Activated naive CD4-positive, alpha-beta T cell treated with Interleukin-2 at 50 U/mL for 16 hours (primary cell): ENCODE measurements around the gene REV3L.
A peak's percentile ranks its signal among the peaks of the same experiment; 100 is the strongest.
"Not testable (repeated sequence)": the region's sequence is repeated elsewhere in the genome, so short reads cannot be mapped to it uniquely, and the experiment has no call there.

Experiments used
- DNase-seq: peaks from one replicate; pipeline ENCODE4 v3.0.0-alpha.2; 2020

Gene REV3L

DNA sequence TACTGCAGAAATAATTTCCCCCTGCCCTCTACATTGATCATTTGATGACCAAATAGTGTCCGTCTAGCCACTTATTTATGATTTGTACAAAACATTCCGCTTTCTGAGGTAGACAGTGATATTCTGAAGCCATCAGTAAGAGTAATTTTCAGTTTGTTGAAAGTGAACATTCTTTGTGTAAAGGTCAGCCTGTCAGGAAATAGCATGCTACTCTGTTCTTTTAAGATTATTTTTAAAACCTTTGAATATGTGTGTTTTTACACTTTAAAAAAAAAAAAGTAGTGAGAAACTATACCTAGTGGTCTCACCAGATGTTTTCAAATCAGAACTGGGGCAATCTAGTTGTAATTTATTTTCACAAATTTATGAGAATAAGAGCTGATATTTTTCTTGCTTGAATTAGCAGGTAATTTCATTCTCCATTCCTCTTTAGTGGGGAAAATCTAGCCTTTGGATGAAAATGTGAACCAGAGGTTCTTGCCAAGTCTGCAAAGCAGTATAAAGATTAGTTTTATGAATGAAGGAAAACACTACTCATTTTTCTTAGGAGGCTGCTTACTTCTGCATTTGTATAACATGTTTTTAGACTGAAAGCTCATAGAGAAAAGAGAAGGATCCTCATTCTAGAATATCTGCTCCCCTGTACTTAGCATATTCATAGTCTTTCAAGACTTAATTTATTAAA lies 12.1 kb upstream of the REV3L start:
- no peak for DNase-seq

DNA sequence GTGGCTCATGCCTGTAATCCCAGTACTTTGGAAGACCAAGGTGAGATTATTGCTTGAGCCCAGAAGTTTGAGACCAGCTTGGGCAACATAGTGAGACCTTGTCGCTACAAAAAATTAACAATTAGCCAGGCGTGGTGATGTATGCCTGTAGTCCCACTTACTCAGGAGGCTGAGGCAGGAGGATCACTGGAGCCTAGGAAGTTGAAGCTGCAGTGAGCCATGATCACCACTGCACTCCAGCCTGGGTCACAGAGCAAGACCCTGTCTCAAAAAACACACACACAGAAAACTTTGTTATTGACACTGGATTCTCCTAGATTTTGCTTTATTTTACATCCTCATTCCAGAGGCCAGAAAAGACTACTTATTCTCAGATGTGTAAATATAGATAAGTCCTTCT lies 9.5 kb upstream of the REV3L start:
- no peak for DNase-seq

DNA sequence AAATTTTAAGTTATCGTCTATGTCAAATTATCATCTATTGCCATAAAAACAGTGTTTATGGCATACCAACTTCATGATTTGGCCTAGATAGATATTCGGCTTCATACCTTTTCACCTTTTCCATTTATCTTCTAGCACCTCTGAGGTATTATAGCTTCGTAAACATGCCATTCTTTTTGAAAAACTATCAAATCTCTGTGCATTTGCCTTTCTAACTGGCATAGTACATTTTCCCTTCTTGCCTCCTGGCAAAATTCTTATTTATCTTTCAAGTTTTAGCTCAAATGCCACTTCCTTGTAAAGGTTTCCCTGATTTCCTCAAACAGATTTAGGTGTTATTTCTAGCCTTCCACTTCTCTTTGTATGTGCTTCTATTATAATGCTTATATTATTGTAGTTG lies 7.0 kb upstream of the REV3L start:
- DNase-seq, result no peak

DNA sequence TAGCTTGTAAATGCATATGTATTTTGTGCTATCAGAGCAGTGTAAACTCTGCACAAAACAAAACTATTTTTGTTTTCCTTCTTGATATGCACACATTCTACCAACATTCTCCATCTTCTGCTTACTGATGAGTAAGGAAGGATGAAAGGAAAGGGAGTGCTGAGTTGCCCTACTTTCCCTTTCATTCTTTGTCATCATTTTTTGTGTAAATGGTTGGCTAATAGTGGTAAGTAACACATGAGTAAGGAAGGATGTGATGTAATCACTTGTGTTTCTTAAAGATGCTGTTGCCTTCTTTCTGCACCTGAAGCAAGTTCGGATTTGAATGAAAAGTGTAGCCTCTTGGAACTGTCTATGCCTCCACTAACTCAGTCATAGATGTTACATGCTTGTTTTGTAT lies 4.6 kb upstream of the REV3L start:
- no peak for DNase-seq

DNA sequence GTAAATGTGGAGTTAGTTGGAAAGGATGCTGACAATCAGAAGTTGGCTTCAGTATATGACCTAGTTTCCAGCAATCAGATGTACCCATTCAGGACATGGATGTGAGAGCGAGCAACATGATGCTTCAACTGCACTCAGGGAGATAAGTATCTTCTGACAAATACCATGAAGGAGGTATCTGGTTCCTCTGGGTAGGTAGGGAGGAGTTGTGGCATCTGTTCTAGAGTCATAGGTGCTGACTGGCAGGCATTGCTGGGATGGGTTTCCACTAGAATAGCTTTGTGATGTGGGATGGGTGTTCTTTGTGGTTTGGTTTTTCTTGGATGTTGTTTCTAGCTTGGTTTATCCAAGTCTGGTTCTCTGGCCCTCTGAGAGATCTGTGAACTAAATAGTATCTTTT lies 3.9 kb upstream of the REV3L start:
- DNase-seq, result no peak

DNA sequence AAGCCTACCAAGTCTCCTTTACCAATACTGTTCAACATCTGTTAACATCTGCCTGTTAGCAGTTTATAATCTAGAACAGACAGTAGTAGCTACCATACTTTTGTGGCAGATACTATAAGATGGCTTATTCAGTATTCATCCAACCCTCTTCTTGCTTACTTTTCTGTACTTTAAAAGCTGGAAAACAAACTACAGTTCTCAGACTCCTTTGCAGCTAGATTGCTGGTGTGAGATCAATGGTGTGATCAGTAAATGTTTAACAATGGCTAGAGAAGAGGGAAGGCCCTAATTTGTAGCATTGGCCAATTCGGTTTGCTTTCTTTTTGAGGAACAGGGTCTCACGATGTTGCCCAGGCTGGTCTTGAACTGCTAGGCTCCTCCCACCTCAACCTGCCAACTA lies 3.5 kb upstream of the REV3L start:
- no peak for DNase-seq

DNA sequence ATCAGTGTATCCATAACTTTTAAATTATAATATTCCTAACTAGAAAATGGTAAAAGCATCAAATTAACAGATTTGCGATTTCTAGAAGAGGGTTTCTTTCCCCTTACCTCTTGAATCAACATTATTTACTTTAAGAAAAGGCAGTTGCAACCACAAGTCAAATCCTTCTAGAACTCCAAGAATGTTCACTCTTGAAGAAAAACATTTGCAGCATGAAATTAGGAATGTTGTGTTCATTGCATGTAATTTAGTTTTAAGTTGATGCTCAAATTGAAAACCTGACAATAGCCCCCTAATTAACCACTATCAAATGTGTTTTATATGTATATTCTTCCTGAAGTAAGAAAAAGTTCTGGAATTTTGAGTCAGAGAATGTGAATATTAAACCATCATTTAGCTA lies 2.3 kb upstream of the REV3L start:
- DNase-seq, result no peak

DNA sequence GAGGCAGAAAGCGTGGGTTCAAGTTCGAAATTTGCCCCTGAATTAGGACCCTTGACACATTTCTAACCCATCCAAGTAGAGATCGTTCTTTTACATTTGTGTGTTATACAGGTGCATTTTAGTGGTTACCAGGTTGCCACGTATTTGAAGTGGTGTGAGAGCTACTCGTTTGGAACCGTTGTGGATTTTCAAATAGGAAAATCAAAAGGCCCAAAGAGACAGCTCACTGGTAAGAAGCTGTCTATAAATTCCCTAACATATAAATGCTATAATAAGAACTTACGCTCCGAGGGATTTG lies 1.6 kb upstream of the REV3L start:
- DNase-seq, result no peak

DNA sequence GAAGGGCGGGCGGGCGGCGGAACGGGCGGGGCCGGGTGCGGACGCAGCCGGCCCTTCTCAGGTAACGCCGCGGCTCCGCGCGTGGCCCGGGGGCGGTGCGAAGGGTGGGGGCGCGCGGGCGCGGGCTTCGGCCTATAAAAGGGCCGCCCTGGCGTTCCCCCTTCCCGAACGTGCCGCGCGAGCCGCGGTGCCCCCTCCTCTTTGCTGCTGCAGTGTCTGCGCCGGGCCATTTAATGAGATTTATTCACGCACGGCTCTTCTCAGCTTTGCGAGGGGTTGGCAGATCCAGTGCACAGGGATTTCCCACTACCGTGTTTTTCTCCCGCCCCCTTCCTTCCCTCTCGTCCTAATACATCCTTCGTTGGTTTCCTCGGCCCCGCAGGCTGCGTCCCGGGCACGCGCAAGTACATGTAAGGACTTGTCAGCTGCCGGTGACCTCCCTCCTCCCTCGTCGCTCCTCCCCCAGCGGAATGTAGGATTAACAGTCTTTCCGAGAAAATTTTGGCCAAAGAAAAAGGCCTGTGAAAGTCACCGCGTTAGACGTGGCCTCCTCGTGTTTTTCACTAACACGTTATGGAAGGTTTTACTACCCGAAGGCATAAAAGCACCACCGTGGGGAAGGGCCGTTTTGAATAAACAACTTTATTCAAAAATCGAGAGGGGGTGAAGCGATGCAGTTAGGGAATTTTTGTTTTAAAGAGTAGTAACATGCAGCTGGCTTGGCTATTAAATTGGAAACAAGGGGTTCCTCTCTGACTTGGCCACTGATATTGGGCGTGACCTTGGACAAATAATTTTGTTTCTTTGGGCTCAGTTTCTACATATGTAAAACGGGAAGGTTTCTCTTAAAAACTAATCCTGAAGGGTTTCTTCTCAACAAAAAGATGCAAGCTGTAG lies 966 bp upstream of the REV3L start:
- peak; percentile 81 for DNase-seq

DNA sequence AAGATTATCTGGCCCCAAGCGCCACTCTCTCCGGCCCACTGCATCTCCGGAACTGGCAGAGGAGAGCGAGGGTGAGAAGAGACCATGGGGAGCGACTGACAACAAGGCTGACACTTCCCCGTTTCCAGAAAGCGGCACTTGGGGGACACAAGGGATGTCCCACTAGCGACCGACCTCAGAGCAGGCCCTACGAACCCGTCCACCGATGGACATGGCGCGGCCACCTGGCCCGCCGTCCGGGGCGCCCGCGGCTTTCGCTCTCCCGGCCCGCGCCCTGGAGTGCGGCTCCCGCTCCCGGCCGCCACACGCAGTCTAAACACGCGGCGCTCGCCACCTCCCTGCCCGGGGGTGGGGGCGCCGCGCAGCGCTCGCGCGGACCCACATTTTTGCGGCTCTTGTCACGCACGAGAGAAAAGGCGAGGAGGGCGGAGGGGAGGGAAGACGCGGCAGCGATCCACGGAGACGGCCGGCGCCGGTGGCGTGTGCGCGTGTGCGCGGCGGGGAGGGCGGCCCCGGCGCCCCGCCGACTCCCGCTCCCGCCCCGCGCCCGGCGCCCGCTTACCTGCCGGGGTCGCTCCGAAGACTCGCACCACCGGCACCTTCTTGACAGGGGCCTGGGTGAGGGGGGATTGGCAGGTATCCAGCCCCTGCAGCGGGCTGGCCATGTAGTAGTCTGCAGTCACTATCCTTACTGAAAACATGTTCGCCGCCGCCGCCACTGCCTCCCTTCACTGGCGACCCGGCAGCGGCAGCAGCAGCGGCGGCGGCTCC lies 645 bp downstream of the REV3L start:
- DNase-seq, result peak; percentile 60

DNA sequence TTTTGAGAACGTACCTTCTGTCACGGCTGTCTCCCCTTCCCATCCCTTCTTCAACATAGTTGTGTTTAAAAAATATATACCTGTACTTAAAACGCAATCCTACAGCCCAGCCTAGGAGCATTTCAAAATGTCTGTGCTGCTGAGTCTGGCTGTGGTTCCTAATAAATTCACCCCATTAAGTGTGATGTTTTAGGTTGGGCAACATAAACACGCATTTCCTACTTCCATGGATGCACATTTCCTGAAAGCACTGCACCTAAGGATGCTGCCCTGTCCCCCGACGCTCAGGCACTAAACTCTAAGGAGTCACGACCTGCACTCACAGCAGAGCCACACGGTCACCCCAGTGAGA lies 1.2 kb downstream of the REV3L start:
- no peak for DNase-seq

DNA sequence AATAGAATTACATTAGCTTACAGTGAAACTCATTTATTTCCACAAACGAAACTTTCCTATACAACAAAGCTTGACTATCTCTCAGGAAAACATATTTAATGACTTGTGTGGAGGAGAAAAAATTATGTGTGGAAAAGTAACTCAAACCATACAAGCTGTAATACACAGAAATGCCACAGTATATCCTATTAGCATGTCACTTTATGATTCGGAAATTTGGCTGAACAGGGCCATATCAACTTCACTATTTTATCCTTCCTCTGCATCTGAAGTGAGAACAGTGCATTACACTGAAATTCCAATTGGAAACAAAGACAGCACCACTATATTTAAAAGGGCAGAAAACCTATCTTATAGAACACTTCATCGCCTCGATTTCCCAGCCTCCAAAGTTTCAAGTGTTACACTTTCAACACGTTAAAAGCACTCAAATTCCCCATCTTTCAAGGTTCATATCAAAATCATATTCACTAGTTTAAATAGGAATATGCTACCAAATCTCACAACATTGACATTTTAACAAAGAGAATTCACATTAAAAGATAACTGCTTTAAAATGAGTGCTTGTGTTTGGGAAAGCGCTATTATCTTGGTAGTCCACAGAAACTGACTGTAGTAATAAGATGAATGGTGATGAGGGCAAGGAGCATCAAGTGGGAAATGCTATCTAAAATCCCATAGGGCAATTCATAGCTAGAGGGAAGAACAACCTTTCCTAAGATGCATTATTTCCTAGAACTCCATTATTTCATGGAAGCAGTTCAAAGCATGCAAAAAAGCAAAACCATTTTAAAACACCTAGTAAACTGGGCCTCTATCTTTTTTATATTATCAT lies 1.8 kb downstream of the REV3L start:
- DNase-seq, result no peak

DNA sequence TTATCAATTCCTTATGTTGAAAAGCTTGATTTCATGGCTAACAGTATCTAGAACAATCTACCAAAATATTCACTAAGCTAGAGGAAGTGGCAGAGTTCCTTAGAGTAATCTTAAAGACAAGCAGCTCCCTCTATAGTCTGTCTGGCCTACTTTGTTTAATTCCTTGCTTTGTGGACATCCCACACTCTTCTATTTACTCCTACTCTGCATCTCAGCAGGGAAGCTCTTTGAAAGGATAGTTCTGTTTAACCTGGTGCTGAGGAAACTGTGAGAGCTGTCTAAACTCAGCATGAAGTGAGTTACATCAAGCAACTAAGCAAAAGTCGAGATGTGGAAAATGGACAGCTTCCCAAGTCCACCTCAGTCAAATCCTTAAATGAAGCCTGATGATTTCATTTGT lies 4.3 kb downstream of the REV3L start:
- no peak for DNase-seq

DNA sequence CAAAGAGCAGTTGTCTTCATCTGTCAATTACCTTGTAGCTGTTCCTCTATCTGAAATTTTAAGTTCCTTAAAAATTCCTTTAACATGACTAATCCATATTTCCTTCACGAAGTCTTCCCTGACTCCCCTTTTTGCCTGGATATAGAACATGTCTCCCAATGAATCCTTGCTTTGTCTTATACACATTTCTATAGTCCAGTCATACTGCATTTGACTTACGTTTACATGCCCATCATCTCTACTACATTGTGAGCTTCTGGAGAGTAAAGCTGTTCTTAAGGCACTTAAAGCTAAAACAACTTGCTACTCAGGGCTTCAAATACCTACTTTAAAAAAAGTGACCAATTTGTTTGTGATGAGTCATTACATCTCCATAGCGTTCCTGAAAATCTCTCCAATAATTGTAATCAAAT lies 4.9 kb downstream of the REV3L start:
- DNase-seq, result no peak

DNA sequence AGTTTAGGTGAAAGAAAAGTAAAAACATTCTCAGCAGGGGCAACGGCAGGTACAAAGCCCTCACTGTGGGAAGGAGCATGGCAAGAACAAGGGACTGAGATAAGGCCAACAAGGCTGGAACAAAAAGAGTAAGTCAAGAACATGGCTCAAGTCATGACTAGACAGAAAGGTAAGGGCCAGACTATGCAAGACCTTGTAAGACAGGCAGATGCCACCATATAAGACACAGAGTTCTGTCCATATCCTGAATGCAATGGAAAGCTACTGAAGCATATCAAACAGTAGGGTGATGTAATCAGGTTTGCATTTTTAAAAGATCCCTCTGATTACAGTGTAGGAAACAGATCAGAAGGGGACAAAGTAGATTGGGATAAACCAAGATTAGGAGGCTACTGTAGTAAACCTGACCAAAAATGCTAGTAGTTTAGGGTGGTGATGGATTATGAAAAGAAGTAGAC lies 5.5 kb downstream of the REV3L start:
- no peak for DNase-seq

DNA sequence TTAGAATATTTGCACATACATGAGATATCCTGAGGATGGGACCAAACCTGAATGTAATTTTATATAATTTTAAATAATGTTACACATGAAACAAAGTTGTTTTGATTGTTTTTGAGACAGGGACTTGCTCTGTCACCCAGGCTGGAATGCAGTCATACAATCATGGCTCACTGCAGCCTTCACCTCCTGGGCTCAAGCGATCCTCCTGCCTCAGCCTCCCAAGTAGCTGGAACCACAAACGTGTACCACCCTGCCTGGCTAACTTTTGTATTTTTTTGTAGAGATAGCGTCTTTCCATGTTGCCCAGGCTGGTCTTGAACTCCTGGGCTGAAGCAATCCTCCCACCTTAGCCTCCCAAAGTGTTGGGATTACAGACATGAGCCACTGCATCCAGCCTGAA lies 7.0 kb downstream of the REV3L start:
- not testable (repeated sequence) for DNase-seq

DNA sequence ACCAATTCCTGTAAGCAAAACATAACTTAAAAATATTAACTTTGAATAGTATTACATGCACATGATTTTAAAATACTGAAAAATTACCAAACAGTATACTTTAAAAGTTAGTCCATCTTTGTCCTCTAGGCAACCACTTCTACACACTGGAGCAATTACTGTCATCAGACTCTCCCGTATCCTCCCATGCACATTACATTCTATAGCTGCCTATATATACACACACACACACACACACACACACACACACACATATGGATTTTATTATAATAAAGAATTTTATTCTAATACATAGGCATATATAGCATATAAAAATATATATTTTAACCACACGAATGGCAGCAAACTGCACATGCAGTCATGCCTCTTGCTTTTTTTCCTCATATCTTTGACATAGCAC lies 8.2 kb downstream of the REV3L start:
- no peak for DNase-seq

DNA sequence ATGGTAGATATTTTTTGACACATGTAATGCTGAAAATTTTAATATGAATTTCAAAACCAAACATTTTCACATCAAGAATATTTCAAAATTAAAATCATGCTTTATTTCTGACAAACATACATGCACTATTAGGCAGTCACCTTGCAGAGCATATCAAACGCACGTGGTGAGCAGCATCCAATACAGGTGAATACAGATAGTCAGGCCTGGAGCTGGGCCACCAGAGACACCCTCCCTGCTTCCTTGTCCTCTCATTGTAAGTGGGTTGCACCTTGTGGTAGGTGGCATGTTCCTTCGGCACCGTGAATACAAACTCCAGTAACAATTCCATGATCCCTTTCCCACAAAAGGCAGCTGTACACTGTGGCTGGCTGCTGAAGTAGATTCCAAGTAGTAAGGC lies 8.9 kb downstream of the REV3L start:
- DNase-seq, result no peak

DNA sequence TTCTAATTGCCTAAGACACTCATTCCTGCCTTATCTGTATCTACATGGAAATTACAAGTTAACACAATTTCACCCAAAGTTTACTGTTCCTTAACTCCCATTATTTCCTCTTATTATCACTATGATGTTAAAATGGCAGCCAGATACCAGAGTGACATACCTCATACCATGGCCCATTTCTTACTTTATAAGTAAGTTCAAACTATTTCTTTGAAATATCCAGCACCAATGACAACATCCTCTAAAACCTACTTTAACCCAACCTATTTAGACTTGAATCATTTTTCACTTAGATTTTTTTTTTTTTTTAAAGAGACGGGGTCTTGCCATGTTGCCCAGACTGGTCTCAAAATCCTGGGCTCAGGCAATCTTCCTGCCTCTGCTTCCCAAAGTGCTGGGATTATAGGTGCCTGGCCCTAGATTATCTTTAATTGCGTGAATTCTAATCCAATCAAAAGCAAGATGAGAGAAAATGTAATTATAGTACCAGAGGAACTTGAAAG lies 10.0 kb downstream of the REV3L start:
- DNase-seq, result no peak

DNA sequence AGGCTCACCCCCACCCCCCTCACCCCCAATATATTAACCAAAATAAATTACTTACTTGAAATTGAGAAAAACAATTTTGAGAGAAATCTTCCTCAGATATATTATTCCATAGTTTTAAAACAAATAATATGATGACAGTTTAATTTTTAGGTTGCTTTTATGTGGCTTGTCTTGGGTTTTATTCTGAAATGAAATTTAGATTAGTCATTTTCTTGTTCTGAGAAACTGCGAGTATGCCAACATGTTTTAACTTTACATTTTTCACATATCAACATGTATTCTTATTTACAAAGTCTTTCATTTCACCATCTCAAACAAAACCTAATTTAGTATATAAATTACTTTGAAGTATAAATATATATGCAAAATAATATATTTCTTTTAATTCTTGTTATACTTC lies 11.1 kb downstream of the REV3L start:
- DNase-seq, result no peak

DNA sequence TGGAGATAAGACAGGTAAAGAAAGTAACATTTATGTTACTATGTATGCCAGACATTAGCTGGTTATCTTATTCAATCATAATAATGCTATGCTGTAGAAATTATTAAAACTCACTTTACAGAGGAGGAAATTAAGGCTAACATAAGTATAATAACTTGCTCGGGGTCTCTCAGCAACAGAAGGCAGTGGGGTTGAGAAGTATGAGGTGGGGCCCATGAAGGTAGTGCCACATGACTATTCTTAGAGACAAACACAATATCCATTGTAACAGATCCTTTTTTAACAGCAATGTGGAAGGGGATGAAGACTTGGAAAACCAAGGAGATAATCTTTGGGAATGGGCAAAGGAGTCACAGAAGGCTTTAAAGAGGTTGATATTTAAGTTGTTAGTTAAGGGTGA lies 11.5 kb downstream of the REV3L start:
- DNase-seq, result no peak

DNA sequence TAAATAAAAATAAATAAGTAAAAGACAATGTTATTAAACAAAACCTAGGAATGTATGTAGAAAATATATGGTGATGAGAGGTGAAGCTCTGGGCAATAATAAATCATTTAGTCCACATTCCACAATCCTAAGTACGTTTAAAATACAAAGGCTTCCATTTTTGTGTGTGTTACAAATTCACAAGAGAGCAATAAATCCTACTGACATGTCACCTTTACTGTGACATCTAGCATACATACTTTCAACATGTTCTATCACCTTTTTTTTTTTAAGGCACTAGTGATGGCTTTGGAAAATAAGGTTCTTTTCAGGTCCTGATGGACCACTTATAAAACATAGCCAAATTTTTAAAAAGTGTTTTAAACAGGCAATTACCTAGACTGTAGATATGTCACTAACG lies 12.0 kb downstream of the REV3L start:
- DNase-seq, result no peak

DNA sequence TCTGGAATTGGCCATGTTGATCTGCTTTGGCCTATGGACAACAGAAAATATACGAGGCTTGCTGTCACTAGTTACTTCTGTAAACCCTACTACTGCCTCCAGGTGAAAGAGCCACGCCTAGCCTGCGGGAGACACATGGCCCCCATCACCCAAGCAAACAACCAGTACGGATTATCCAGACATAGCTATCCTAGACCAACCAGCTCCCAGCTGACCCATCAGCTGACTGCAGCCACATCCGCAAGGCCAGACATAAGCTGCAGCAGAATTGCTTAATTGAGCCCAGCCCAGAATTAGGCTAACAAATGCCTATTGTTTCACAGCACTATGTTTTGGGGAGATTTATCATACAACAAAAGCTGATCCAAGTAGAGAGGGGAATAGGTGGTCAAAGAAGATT lies 13.5 kb downstream of the REV3L start:
- no peak for DNase-seq
